SH-SY5Y (cell line): ENCODE measurements around the gene FBXW11.

Experiments
- GATA2 ChIP-seq: IDR thresholded peaks from 2 replicates; pipeline ENCODE4 v1.6.1; 2011; ENCODE audit warnings: mild to moderate bottlenecking, low read depth, low read length
- GATA3 ChIP-seq: IDR thresholded peaks from 2 replicates; pipeline ENCODE4 v1.6.1; 2011; ENCODE audit warnings: low read depth, mild to moderate bottlenecking, low read length, moderate library complexity

- no peak for TF ChIP-seq GATA2
- no peak for TF ChIP-seq GATA3
These were observed 124.3 kb downstream of the FBXW11 start for GRCh38 chr5:171882118-171882517.
